Stimulated activated CD8-positive, alpha-beta memory T cell treated with anti-CD3 and anti-CD28 coated beads, Interleukin-12 subunit alpha, Interleukin-12 subunit beta, amount 100 ng/mL, for 24 hours (primary cell): ENCODE measurements around the gene IZUMO4.

ENCODE experiments used
- DNase-seq: peaks from one replicate; pipeline ENCODE4 v3.0.0-alpha.2; 2020; ENCODE audit errors: extremely low read depth

Gene IZUMO4

DNA sequence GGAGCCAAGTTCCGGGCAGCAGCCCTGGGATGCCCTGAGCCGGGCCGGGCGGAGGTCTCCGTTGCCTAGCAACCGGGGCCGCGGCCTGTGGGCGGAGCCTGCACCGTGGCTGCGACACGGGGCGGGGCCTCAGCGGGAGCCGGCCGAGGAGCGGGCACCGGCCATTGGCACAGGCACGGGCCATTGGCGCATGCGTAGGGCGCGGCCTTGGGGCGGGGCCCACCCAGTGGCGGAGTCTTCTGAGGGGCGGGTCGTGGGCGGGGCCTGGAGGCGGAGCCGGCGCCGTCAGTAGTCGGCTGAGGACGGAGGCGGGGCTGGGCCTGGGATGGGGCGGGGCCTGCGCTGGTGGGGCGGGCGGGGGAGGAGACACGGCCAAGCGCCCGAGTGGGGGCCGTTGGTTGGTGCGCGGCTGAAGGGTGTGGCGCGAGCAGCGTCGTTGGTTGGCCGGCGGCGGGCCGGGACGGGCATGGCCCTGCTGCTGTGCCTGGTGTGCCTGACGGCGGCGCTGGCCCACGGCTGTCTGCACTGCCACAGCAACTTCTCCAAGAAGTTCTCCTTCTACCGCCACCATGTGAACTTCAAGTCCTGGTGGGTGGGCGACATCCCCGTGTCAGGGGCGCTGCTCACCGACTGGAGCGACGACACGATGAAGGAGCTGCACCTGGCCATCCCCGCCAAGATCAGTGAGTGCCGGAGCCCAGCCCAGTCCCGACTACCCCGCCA is at the start of gene IZUMO4:
IZUMO4 (plus strand) TSS at position 436 of the 723 bp plus-strand sequence; CDS start at position 467, 31 bp downstream.
- DNase-seq: peak; percentile 100

- DNase-seq: no peak
Measured at GRCh38 chr19:2047076-2047448, 49.7 kb upstream of the IZUMO4 start.

- no peak for DNase-seq
Measured at GRCh38 chr19:2047449-2048103, 49.1 kb upstream of the IZUMO4 start.

GRCh38 chr19:2048104-2048958 is 48.4 kb upstream of the IZUMO4 start:
- no peak for DNase-seq

- DNase-seq: no peak
Measured at GRCh38 chr19:2048959-2049740, 47.6 kb upstream of the IZUMO4 start.

- no peak for DNase-seq
Measured at GRCh38 chr19:2049741-2050348, 46.9 kb upstream of the IZUMO4 start.

GRCh38 chr19:2050349-2050990 is 46.2 kb upstream of the IZUMO4 start:
- DNase-seq: no peak

DNA sequence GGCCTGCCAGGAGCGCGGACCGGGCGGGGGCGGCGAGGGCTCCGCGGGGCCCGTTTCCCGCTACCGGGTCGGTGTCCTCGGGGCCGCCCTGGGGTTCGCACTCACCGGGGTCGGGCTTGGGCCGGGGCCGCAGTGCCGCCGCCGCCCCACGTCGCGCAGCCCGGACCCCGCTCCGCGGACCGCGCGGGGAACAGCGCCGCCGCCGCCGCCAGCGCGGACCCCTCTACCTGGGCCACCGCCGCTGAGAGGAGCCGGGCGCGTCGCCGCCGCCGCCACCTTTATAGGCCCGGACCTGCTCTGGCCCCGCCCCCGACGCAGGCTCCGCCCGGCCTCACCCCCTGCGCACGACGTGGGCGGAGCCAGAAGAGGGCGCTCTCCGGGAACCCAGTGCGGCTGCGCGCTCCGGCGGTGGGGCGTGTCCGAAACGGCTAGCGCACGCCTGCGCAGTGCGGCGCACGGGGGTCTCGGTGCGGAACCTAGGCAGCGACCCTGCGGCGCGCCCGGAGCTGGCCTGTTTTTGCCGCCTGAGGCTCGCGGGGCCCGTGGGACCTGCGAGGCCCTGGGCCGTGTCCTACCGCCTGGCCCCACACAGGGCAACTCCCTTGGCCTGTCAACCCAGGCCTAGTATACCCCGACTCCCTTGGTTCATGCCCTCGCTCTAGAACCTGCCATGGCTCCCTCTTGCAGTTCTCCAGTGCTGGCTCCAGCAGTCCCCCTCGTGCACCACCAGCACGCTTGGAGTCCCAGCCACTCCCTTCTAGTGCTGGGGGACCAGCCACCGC is 45.5 kb upstream of the IZUMO4 start, which contains the start of gene MKNK2:
MKNK2 (minus strand) TSS at position 254 of the 782 bp plus-strand sequence. CDS start 393 bp downstream, outside the sequence.
- peak; percentile 83 for DNase-seq

DNA sequence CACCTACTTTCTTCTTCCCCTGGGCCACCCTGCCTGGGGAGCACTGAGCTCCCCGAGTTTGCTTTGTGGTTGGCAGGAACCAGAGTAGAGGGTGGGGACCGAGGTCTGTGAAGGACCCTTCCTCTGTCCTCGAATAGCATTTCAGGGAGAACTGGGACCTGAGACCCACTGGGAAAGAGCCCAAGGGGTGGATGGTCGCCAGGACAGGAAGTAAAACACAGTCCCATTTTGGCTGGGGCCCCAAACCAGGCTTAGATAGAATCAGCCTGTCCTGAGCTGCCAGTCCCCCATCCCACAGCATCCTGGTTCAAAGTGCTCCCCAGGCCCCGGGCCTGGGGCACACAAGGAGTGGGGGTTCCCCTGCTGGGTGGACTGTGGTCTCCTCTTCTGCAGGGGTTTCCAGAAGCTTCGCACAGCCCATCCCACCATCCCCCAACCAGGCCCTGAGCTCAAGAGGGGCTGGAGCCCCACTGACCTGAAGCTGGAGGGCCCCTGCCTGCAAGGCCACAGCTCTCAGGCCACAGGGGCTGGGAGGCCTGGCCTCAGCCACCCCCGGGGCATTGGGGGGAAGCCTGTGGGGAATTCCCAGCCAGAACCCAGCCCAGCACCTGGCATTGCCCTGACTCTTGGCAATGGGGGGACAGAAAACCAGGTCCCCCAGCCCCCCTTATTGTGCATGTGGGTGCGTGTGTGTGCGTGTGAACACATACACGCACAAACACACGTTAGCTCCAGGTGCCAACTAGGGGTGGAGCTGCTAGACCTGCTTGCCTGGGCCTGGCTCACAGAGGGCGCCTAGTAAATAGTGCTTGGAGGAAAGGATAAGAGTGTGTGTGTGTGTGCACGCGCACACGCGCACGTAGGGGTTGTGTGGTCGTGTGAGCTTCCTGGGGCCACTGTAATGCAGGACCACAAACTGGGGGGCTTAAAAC is 44.7 kb upstream of the IZUMO4 start:
- DNase-seq: no peak

GRCh38 chr19:2053601-2054389 is 42.9 kb upstream of the IZUMO4 start:
- DNase-seq: no peak

DNA sequence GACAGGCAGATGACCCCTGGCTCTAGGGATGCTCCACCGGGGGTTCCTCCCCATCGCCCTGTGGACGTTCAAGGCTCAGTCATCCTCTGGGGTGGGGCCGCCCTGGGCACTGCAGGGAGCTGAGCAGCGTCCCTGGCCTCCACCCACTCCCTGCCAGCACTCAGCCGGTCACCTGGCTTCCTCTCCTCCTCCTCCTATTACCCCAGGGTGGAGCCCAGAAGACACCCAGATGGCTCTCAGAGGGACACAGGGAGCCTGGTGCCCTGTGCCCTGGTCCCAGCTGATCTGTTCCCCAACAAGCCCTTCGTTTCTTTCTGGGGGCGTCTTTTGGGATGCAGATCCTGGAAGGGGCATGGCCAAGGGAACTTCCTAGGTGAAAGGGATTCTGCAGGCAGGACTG is 42.0 kb upstream of the IZUMO4 start:
- DNase-seq: no peak

DNA sequence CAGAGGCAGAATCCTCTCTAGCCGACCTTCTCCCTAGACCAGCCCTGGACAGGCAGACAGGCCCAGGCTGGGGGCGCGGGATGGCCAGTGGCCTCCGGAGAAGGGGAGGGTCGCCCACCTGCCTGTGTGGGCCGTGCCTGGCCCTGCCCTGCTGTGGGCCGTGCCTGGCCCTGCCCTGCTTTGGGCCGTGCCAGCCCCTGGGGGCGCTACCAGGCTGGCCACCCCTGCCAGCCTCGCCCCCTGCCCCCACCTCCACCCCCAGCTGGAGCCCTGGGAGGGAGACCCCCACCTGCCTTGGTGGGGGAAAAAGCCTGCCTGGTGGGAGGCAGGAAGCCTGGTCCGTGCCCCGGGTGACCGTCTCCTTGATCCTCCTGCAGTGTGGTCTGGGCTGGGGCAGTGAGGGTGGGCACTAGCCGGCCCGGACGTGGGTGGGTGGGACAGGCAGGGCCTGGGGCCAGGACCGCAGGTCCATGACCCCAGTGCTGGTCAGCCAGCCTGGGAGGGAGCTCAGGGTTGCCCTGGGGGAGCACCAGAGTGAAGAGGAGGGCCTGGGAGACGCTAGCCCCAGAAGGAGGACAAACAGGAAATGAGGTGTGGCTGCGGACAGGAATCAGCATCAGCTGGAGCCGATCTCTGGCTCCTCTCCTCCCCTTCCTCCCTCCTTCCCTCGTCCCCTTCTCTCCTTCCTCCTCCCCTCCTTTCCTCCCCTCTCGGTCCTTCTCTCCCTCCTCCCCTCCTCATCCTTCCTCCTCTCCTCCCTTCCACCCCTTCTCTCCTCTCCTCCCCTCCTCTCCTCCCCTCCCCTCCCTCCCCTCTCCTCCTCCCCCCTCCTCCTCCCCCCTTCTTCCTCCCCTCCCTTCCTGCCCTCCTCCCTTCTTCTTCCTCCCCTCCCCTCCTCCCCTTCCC is 40.5 kb upstream of the IZUMO4 start:
- no peak for DNase-seq

DNA sequence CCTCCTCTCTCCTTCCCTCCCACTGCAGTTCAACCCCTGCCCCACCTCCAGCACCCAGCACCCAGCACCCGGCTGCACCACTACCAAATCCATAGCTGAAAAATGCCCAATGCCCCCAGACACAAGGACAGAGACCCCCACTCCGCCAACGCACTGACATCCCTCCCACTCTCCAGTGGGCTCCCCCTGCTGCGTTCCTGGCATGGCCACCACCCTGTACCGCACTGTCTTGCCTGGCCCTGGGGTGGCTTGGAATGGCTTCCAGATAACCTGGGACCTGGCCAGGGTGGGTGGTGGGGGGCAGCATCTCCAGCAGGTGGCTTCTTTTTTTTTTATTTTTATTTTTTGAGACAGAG is 39.9 kb upstream of the IZUMO4 start:
- no peak for DNase-seq

GRCh38 chr19:2057484-2058469 is 38.9 kb upstream of the IZUMO4 start:
- no peak for DNase-seq

DNA sequence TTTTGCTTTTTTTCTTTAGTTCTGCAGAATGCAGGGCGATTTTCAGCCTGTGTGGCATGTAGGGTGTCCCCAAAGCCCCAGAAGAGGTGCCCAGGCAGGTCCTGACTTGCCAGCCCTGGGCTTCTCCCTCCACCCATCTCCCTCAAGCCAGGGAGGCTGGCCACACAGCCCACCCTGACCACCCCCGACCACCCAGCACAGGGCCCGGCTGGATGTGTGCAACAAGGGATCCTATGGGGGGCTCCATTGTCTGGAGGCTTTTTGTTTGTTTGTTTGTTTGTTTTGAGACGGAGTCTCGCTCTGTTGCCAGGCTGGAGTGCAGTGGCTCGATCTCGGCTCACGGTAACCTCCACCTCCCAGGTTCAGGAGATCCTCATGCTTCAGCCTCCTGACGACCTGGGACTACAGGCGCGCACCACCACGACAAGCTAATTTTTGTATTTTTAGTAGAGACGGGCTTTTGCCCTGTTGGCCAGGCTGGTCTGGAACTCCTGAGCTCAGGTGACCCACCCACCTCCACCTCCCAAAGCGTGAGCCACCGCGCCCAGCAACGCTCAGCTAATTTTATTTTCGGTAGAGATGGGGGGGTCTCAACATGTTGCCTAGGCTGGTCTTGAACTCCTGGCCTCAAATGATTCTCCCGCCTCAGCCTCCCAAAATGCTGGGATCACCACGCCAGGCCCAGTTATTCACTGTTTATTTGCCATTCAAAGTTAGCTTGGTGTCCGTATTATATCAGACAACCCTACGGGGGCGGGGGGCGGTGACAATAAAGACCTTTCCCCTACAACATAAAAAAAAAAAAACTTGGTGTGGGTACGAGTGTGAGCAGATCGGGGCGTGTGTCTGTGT is 37.9 kb upstream of the IZUMO4 start:
- no peak for DNase-seq
